ENCODE data around the gene SLC4A11.
"Not testable (repeated sequence)": the region's sequence is repeated elsewhere in the genome, so short reads cannot be mapped to it uniquely, and the experiment has no call there.

SLC4A11 gene

DNA sequence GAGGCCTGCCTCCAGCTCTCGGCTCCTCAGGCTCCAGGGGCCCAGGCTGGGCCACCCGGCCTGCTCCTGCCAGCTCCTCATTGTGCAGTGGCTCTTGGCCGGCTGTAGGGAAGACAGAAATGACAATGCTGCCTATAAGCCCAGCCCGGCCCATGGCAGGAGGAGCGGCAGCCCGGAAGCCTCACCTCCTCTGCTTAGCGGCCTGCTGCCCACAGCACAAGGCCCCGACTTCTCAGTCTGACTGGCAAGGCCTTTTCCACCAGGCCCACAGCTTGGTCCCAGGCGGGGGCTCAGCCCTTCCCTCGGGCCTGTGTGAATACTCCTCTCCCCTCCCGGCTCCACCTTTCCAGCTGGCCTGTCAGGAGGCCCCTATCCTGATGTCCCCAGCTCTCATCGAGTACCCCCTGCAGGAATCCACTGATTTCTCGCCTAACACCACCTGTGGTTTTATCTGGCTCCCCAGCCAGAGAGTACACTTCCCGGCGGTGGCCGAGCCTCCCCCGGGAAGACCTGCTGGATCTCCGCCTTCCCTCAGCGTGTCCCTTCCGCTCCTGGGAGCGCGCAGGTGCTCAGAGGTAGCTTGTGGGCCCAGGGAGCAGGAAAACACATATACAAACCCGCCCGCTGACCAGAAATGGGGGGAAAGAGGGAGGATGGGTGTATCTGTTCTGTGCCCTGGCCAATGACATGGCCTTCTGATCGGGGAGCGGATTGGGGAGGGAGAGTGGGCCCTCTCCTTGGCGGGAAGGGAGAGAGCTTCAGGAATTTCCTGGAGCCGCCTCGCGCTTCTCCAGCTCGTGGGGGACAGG, 35.5 kb downstream of the SLC4A11 start:
- DNase-seq (ENCODE audit: low read depth in 2 of 2): no peak

DNA sequence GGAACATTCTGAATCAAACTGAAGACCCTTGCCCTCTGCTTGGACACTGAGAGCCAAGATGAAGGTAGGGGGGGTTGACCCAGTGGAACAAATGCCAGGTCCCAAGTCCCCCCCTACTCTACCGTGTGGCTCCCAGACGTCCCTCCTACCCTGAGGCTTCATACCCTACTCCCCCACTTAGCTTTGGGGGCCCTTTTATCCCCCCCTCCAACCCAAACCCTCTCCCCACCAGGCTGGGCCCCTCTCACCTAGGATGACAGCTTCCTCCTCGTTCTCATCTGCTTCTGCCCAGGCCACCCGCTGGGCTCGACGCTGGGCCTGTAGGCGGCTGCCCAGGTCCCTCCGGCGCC, 36.0 kb downstream of the SLC4A11 start:
- DNase-seq (ENCODE audit: low read depth in 2 of 2): no peak

DNA sequence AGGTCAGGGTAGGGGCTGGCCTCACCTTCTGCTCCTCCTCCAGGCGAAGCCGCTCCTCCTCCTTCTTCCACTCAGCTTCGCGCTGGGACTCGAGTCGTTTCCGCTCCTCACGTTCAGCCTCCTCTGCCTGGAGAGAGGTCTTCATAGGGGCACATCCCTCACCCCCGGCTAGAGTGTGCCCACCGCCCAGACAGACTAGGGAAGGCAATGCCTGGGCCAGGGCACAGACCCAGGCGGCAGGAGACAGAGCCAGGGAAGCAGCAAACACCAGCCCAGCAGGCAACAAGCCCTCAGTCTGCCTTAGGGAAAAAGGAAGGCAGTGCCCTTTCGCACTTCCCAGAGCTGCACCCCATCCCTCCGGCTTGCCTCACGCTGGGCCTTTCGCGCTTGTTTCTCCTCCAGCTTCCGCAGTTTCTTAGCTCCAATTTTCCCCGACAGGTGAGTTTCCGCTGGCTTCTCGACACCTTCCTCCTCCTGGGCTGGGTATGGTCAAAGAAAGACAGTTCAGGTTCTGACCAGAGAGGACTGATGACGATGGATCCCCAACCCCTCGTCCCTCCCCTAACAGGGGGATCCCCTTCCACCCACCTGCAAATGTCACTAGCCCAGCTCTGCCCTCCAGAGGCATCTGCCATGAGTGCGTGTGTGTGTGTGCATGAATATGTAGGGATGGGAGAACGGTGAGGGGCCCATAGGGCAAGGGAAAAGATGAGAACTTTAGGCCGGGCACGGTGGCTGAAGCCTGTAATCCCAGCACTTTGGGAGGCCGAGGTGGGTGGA, 38.8 kb downstream of the SLC4A11 start:
- DNase-seq (ENCODE audit: low read depth in 2 of 2): no peak

DNA sequence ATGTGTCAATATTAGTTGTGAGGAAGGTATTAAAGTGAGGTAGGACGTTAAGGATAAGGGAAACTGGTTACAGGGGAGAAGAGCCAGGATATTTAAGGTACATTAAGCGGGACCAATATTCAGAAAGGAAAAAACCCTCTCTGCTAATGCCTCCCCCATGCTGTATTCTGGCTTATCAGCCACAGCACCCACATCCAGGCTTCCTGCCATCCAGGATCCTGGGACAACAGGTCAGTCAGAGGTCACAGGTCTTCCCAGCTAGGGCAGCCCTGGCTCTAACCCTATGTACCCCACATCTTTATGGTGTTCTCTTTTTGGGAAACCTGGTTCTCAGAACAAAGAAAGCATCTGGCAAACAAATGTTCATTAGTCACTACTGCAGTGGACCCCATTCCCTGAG, 39.8 kb downstream of the SLC4A11 start:
- DNase-seq (ENCODE audit: low read depth in 2 of 2): no peak

DNA sequence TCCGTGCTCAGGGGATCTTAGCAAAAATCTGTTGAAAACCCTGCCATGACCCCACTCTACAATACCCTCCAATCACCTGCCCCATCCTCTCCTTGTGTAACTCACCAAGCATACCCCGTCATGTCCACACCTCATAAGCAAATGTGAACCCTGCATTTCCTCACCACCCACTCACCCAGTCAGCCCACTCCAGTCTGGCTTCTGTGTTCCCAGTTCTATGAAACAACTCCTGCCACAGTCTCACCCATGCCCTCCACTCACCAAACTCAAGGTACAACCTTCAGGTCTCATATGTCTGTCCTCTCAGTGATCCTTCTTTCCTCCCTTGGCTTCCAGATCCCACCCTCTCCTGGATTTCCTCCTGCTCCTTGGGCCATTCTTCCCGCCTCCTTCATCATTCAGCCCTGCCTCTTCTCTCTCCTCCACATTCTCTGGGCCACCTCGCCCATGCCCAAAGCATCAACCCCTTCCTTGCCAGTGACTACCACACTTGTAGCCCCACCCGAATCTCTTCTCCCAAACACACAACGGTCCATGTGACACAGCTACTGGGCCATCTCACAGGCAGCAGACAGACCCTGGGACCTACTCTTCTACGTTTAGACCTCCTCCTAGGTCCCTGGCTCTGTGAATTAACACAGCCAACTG, 43.3 kb downstream of the SLC4A11 start:
- no peak for DNase-seq (ENCODE audit: low read depth in 2 of 2)

GRCh38 chr20:3194617-3195280, 44.2 kb downstream of the SLC4A11 start:
- no peak for DNase-seq (ENCODE audit: low read depth in 2 of 2)

DNA sequence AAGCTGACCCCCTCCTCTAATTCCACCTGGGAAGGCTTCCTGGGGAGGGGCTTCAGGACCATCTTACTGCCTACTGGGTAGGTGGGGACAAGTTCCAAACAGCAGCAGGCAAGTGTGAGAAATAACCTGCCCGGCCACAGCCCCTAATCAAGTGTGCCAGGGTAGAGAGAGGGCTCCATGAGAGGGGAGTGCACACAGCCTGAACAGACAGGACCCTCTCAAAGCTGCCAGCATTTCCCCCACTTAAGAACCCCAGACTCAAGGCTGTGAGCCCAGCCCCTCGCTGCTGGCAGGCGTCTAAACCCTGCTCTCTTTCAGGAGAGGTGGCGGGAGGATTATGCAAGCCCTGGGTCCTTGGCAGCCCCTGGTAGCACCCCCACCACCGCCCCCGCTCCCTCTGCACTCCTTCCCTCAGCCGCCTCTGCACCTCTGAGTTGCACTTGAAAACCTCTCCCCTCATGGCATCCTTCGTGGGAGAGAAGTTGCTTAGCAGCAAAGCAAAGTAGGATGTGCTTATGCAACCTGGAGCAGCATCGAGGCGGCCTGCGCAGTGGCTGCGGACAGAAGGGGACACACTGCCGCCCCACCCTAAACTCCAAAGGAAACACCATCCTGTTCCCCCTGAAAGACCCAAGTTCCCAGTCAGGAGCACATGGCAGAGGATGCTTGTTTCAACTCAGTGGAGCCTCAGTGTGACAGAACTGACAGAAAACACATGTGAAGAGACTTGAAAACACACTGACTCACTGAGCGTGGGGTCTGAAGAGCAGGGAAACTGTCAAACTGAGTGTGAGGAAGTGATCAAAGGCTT, 45.0 kb downstream of the SLC4A11 start:
- DNase-seq (ENCODE audit: low read depth in 2 of 2): no peak

GRCh38 chr20:3192226-3193015, 46.6 kb downstream of the SLC4A11 start:
- DNase-seq (ENCODE audit: low read depth in 2 of 2): no peak

GRCh38 chr20:3190681-3191111, 48.3 kb downstream of the SLC4A11 start:
- no peak for DNase-seq (ENCODE audit: low read depth in 2 of 2)

DNA sequence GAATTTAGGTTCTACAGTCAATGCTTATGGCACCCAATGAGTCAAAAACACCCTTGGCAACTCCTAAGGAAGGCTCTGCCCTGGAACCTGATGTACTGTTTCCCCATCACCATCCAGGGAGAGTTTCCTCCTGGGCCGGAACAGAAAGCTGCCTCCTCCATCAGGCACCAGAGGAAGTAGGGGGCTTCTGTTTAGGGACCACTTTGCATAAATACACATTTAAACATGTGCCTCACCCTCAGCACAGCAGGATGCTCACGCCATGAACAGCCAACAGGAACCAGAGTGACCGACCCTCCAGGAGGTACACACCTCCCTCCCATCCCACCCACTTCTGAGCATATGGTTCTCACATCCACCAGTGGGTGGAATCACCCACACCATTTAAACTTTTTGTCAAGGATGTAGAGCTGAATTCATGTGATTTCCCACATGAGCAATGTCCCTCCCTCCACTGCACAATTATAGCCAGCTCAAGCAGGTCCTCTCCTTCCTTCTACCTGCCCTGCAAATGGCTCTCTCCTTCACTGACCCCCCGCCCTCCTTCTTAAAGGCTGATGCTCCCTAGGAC, 49.3 kb downstream of the SLC4A11 start:
- no peak for DNase-seq (ENCODE audit: low read depth in 2 of 2)

GRCh38 chr20:3188823-3189413, 50.1 kb downstream of the SLC4A11 start:
- DNase-seq (ENCODE audit: low read depth in 2 of 2): no peak

GRCh38 chr20:3187861-3188260, 51.1 kb downstream of the SLC4A11 start:
- DNase-seq (ENCODE audit: low read depth in 2 of 2): not testable (repeated sequence)

GRCh38 chr20:3183896-3184612, 54.9 kb downstream of the SLC4A11 start:
- DNase-seq (ENCODE audit: low read depth in 2 of 2): no peak

DNA sequence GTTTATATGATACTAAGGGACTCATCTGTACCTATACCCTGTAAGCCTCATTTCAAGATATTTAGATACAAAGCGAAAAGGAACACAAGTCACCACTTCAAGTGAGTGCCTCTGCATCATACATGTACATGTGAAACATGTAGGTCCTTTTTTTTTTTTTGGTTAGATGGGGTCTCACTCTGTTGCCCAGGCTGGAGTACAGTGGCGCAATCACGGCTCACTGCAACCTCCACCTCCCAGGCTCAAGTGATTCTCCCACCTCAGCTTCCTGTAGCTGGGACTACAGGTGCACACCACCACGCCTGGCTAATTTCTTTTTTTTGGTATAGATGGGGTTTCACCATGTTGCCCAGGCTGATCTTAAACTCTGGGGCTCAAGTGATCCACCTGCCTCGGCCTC, 56.6 kb downstream of the SLC4A11 start:
- DNase-seq (ENCODE audit: low read depth in 2 of 2): not testable (repeated sequence)

GRCh38 chr20:3181270-3181669, 57.7 kb downstream of the SLC4A11 start:
- DNase-seq (ENCODE audit: low read depth in 2 of 2): no peak

DNA sequence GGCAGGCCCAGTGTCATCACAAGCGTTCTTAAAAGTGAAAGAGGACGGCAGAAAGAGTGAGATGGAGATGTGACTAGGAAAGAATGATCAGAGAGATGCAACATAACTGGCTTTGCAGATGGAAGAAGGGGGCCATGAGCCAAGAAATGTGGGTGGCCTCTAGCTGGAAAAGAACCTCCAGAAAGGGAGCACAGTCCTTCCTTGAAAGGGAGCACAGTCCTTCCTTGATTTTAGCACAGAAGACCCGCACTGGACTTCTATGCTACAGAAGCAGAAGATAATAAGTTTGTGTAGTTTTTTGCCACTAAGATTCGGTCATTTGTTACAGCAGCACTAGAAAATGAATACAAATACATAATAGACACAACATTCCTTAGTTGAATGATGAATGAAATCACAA, 58.7 kb downstream of the SLC4A11 start:
- DNase-seq (ENCODE audit: low read depth in 2 of 2): no peak

- no peak for DNase-seq (ENCODE audit: low read depth in 2 of 2)
Measured at GRCh38 chr20:3177746-3178485, 61.1 kb downstream of the SLC4A11 start.

All from activated CD8-positive, alpha-beta memory T cell treated with anti-CD3 and anti-CD28 coated beads for 4 hours (primary cell).